Common myeloid progenitor, CD34-positive (primary cell): ENCODE results near the gene CHD5.

Experiments used
- CTCF ChIA-PET: fragments of 350-600 bp; sonication (Branson Sonifier 250); formaldehyde crosslinking; loops from one replicate; lab custom pipeline; 2021; ENCODE audit warnings: antibody characterized with exemption; lab: Charles Lee
- POLR2A ChIA-PET: fragments of 350-600 bp; sonication (Branson Sonifier 250); formaldehyde crosslinking; loops from one replicate; lab custom pipeline; 2021; ENCODE audit warnings: antibody characterized with exemption; lab: Charles Lee
- DNase-seq, 3 donors: peaks; one replicate each; pipeline versions ENCODE4 v3.0.0 to v3.0.0-alpha.2; 2013
- H3K27ac ChIP-seq, 2 experiments: 1 replicate in 1 of 2; 2 replicates in 1 of 2; pipeline ENCODE4 v1.7.0; 2013; ENCODE audit warnings: inconsistent platforms in 2 of 2, low read length in 2 of 2, mild to moderate bottlenecking in 2 of 2, low read depth in 1 of 2, moderate library complexity in 1 of 2; ENCODE audit not compliant: severe bottlenecking in 2 of 2, insufficient read depth in 1 of 2, poor library complexity in 1 of 2
- H3K27me3 ChIP-seq, 5 experiments: replicated peaks in 2 of 5; 1 replicate in 3 of 5; 2 replicates in 2 of 5; pipeline versions ENCODE4 v1.6.1 to v1.7.0; 2013; ENCODE audit warnings: low read length in 4 of 5, mild to moderate bottlenecking in 2 of 5, moderate library complexity in 2 of 5, inconsistent platforms in 1 of 5; ENCODE audit not compliant: insufficient read depth in 5 of 5, control insufficient read depth in 4 of 5
- H3K36me3 ChIP-seq, 4 experiments: 1 replicate in 2 of 4; 2 replicates in 2 of 4; pipeline versions ENCODE4 v1.6.1 to v1.7.0; 2013; ENCODE audit warnings: low read length in 3 of 4, control low read depth in 1 of 4, mild to moderate bottlenecking in 1 of 4; ENCODE audit not compliant: control insufficient read depth in 4 of 4, insufficient read depth in 4 of 4
- H3K4me1 ChIP-seq, 4 experiments: 1 replicate in 3 of 4; 2 replicates in 1 of 4; pipeline versions ENCODE4 v1.6.1 to v1.7.1; 2013; ENCODE audit warnings: low read length in 3 of 4, mild to moderate bottlenecking in 3 of 4, control low read depth in 1 of 4, inconsistent platforms in 1 of 4, moderate library complexity in 1 of 4; ENCODE audit not compliant: control insufficient read depth in 4 of 4, insufficient read depth in 4 of 4; ENCODE audit errors: control extremely low read depth in 1 of 4
- H3K4me3 ChIP-seq, 7 experiments: 1 replicate in 4 of 7; 2 replicates in 3 of 7; pipeline versions ENCODE4 v1.5.1 to v1.7.0; 2013; ENCODE audit warnings: mild to moderate bottlenecking in 7 of 7, low read length in 6 of 7, moderate library complexity in 6 of 7, inconsistent platforms in 2 of 7, low read depth in 2 of 7, control low read depth in 1 of 7; ENCODE audit not compliant: insufficient read depth in 4 of 7, control insufficient read depth in 1 of 7; ENCODE audit errors: extremely low read depth in 1 of 7
- H3K9me3 ChIP-seq, 5 experiments: 1 replicate in 4 of 5; 2 replicates in 1 of 5; pipeline versions ENCODE4 v1.6.1 to v1.7.1; 2013; ENCODE audit warnings: low read length in 4 of 5, mild to moderate bottlenecking in 2 of 5, inconsistent platforms in 1 of 5, low read depth in 1 of 5, moderate library complexity in 1 of 5; ENCODE audit not compliant: control insufficient read depth in 4 of 5, insufficient read depth in 2 of 5; ENCODE audit errors: control extremely low read depth in 1 of 5
- WGBS: methylation state at CpG from one replicate; pipeline ENCODE4 v1.1.5; 2013; ENCODE audit not compliant: insufficient coverage; 5-methylcytosine and 5-hydroxymethylcytosine counted together

The CHD5 gene

DNA sequence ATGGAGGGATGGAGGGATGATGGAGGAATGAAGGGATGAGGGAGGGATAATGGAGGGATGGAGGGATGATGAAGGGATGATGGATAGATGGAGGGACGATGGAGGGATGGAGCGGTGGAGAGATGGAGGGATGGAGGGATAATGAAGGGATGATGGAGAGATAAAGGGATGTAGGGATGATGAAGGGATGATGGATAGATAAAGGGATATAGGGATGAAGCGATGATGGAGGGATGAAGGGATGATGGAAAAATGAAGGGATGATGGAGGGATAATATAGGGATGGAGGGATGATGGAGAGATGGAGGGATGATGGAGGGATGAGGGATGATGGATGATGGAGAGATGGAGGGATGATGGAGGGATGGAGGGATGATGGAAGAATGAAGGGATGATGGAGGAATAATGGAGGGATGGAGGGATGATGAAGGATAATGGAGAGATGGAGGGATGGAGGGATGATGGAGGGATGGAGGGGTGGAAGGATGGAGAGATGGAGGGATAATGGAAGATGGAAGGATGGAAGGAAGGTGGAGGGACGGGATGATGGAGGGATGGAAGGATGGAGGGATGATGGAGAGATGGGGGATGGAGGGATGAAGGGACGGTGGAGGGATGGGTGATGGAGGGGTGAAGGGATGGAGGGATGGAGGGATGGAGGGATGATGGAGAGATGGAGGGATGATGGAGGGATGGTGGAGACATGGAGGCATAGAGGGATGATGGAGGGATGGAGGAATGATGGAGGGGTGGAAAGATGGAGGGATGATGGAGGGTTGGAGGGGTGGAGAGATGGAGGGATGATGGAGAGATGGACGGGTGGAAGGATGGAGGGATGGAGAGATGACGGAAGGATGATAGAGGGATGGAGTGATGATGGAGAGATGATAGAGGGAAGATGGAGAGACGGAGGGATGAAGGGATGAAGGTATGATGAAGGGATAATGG, 72.4 kb downstream of the CHD5 start:
- no peak overlapping the region for H3K27ac ChIP-seq
- H3K4me1 ChIP-seq, result peaks cover 0 to under 1% (median 0%) of the 10 kb centered on the region in 4 experiments
- peaks cover 0 to 8% (median 3%) of the 10 kb centered on the region in 5 experiments for H3K27me3 ChIP-seq
- POLR2A ChIA-PET, result no interaction called here
- H3K9me3 ChIP-seq, result no peaks in the 10 kb centered on the region
- 93% methylated on average over 8 of the region's 8 CpGs for WGBS
- H3K36me3 ChIP-seq, result no peaks in the 10 kb centered on the region
- CTCF ChIA-PET, result no interaction called here
- no peak overlapping the region for H3K4me3 ChIP-seq
- no peak for DNase-seq

DNA sequence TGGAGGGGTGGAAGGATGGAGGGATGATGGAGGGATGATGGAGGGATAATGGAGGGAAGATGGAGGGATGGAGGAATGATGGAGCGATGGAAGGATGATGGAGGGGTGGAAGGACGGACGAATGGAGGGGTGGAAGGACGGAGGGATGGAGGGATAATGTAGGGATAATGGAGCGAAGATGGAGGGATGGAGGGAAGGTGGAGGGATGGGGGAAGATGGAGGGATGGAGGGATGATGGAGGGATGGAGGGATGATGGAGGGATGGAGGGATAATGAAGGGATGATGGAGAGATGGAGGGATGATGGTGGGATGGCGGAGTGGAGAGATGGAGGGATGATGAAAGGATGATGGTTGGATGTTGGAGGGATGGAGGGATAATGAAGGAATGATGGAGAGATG, 73.1 kb downstream of the CHD5 start:
- Histone ChIP-seq H3K27ac (no peak overlapping the region), H3K9me3 (no peaks in the 10 kb centered on the region), H3K27me3 (peaks cover 0 to 5% (median 3%) of the 10 kb centered on the region in 5 experiments), H3K4me3 (no peak overlapping the region), H3K36me3 (no peaks in the 10 kb centered on the region), H3K4me1 (peaks cover 0 to 5% (median 1%) of the 10 kb centered on the region in 4 experiments)
- WGBS, result 100% methylated on average over 4 of the region's 6 CpGs
- CTCF ChIA-PET, result no interaction called here
- no peak for DNase-seq
- POLR2A ChIA-PET, result no interaction called here

DNA sequence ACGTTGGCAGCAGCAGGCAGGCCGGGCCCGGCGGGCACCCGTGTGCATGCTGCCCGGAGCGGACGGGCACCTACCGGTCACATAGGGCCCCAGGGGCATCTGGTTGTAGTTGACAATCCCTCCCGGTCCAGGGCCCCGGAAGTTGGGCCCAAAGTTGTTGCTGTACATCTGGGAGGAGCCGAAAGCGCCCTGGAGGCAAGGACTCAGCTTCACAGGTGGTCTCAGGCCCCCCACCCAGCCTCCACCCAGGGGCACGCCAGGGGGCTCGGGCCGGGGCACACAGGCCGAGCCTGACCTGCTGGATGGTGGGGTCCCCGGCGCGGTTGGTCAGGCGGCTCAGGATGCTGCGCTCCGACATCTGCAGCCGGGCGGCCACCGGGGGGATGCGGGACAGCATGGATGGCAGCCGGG, 73.8 kb downstream of the CHD5 start:
- DNase-seq, result no peak
- POLR2A ChIA-PET, result no interaction called here
- Histone ChIP-seq H3K27ac (no peak overlapping the region), H3K9me3 (no peaks in the 10 kb centered on the region), H3K4me3 (no peak overlapping the region), H3K4me1 (peaks cover 0 to 10% (median 3%) of the 10 kb centered on the region in 4 experiments), H3K27me3 (peaks cover 0 to 4% (median 3%) of the 10 kb centered on the region in 5 experiments), H3K36me3 (no peaks in the 10 kb centered on the region)
- 93% methylated on average over 13 of the region's 28 CpGs for WGBS
- CTCF ChIA-PET, result interaction anchor here (1.2 to 1.6 kb wide), 2 partner anchors 65 to 141 kb away, joined by 4 to 5 read pairs; no protein-coding TSS in a partner anchor

DNA sequence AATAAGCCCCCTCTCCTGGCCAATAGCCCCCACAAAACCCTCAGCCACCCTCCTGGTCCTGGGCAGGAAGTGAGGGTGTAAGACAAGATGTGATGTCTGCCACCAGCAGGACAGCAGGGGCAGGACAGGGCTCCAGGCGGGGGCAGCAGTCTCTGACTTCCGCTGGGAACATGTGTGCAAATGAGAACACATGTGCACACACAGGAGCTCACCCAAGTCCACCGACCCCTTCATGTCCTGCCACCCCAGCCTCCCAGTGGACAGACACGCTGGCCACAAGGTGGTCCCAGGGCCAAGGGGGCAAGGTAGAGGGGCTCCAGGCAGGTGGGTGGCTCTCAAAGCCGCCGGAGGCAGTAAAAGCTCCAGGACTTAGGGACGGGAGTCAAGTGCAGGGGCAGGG, 74.4 kb downstream of the CHD5 start:
- Histone ChIP-seq H3K27me3 (peaks cover 0 to 7% (median 3%) of the 10 kb centered on the region in 5 experiments), H3K4me3 (no peak overlapping the region), H3K36me3 (no peaks in the 10 kb centered on the region), H3K9me3 (no peaks in the 10 kb centered on the region), H3K27ac (no peak overlapping the region), H3K4me1 (peaks cover 0 to 12% (median 4%) of the 10 kb centered on the region in 4 experiments)
- ChIA-PET CTCF (interaction anchor here (0.8 to 1.6 kb wide), 4 partner anchors 43 to 141 kb away, joined by 3 to 5 read pairs (median 4); no protein-coding TSS in a partner anchor), POLR2A (no interaction called here)
- 91% methylated on average over 7 of the region's 7 CpGs for WGBS
- DNase-seq, result no peak

DNA sequence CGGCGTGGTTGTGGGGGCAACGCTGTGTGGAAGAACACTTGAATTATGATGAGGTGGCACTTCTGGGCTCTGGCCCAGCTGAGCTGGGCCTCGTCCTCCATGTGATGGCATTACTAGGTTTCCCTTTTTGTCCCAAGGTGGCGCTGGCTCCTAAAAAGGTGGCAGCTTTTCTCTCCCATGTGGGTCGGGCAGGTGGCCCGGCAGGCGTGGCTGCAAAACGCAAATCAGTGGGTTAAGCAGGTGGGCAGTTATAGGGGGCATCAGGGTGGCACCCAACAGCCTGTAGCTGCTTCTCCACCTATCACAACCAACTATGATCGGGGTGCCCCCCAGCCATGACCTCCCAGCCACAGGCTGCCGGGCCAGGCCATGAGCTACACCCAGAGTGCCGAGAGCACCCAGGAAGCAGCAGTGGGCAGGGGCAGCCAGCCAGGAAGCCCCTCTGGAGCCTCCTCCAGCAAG, 74.9 kb downstream of the CHD5 start:
- CTCF ChIA-PET, result interaction anchor here (0.8 to 1.7 kb wide), 5 partner anchors 43 to 142 kb away, joined by 3 to 5 read pairs (median 3); no protein-coding TSS in a partner anchor
- POLR2A ChIA-PET, result no interaction called here
- Histone ChIP-seq H3K9me3 (no peaks in the 10 kb centered on the region), H3K4me3 (no peak overlapping the region), H3K4me1 (peaks cover 0 to 12% (median 4%) of the 10 kb centered on the region in 4 experiments), H3K36me3 (no peaks in the 10 kb centered on the region), H3K27ac (no peak overlapping the region), H3K27me3 (peaks cover 0 to 7% (median 3%) of the 10 kb centered on the region in 5 experiments)
- WGBS, result 42% methylated on average over 5 of the region's 12 CpGs
- no peak for DNase-seq

DNA sequence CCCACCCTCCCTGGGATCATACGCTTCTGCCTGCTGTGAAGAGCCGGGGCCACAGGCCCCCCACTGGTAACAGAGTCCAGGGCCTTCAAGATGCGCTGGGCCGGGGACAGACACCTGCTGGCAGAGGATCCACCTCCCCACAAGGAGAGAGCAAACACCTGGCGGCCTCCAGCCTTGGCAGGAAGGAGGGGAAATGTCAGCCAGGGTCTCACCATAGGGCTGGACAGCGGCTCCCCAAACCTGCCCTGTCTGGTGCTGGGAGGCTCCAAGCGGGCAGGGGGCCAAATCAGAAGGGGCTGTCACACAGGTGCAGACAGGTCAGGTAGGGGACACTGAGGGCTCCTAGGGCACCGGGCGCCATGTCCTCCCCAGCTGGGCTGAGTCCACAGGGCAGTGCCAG, 75.5 kb downstream of the CHD5 start:
- CTCF ChIA-PET, result interaction anchor here (1.6 to 1.7 kb wide), 2 partner anchors 66 to 80 kb away, joined by 3 to 5 read pairs; no protein-coding TSS in a partner anchor
- peaks cover 0 to 7% (median 3%) of the 10 kb centered on the region in 5 experiments for H3K27me3 ChIP-seq
- H3K27ac ChIP-seq, result no peak overlapping the region
- H3K4me3 ChIP-seq, result no peak overlapping the region
- DNase-seq, result no peak
- no peaks in the 10 kb centered on the region for H3K9me3 ChIP-seq
- H3K36me3 ChIP-seq, result peaks cover 0 to 2% (median 0%) of the 10 kb centered on the region in 4 experiments
- H3K4me1 ChIP-seq, result peaks cover 0 to 12% (median 4%) of the 10 kb centered on the region in 4 experiments
- WGBS, result 100% methylated on average over 3 of the region's 9 CpGs
- POLR2A ChIA-PET, result no interaction called here
